NCI-H82 (cell line): ENCODE data around the gene LTN1.

Experiments
- DNase-seq: peaks from one replicate; lab custom pipeline; 2025; lab: John Stamatoyannopoulos, UW

The LTN1 gene

GRCh38 chr21:28882345-28882744 is 110.3 kb downstream of the LTN1 start:
- no peak for DNase-seq
